HG02610 (cell line): ENCODE results near the gene FHIT.
"Not testable (repeated sequence)": the region's sequence is repeated elsewhere in the genome, so short reads cannot be mapped to it uniquely, and the experiment has no call there.

ENCODE experiments used
- ATAC-seq: cut with Tn5 transposase; IDR thresholded peaks from one replicate; pipeline ENCODE4 v1.9.1; 2021; ENCODE audit warnings: mild to moderate bottlenecking, moderate library complexity; ENCODE audit not compliant: unreplicated experiment

The FHIT gene

DNA sequence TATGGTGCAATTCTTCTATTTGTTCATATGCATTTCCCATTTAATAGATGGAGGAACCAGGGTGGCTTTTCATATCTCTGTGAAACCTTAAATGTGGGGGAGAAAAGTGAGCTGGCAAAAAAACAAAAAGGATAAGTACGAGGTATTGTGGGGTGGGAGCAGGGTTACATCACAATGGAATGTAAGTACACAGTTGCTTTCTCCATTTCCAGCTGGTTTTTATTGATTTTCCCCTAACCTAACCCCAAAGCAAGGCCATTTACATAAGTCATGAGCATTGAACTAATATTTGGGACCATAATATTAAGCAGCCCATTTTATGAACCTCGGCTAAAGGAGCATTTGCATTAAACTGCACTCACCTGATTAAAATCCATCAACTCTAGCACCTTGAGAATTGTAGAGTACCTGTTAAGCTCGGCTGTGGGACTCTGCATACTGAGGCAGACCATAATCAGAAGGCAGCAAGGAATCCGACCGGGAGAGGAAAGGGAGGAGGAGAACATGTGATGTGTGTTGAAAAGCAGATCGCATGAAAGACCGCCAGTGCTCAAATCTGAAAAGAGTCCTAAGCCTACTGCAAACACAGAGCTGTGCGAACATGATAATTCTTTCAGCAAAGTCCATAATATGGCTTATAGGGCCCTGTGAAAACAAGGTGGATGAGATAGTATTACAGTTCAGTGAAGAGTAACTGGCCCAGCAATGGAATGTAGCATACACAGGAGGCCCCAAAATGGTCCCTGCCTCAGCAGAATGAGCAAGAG, 513.4 kb downstream of the FHIT start:
- no peak for ATAC-seq

DNA sequence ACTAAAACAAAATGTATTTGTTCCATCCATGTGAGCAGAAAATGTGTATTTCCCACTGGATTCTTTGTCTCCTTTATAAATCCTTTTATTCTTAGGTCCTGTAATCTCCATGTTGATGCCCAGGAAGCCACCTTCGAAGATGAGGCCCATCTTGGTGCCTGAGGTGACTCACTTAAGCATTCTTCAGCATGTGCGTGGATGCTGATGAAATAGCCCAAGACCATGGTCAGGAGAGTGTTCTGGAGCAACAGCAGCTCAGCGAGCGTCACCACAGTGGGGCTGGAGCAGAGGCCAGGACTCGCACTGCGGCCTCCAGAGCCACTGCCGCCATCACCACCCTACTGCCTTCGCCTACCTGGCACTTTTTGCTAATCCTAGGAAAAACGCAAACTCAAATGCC, 520.9 kb downstream of the FHIT start:
- no peak for ATAC-seq

DNA sequence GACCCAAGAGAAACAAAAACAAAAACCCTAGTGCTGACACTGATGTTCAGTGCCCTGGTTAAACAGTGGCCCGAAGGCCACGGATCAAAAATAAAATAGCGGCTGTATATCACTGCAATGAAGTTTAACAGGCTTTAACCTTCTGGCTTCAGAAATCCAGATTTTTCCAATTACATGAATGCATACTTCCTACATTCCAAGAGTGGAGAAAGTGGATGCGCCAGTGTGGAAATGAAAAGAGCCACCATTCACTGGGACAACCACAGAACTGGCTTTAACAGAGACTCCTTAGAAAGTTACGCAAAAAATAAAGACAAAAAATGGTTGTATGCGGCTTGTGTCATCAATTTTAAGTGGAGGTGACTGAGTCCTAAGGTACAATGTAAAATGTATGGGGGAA, 522.2 kb downstream of the FHIT start:
- no peak for ATAC-seq

DNA sequence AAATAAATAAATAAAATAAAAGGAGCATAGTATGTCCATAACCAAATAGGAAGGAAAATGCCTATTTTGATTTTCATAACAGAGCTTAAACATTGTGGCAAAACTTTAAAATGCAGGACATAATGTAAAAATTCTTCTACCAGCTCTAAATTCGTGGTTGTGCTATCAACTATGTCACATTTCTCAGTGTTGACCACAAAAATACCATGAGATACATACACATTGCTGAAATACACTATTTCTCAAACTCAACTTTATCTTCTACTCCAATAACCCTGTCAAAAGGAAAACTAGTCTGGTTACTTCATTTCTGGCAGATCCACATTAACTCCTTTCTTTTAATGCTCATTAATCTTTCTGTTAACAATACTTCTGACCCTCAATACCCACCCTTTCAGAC, 523.2 kb downstream of the FHIT start:
- ATAC-seq = no peak

DNA sequence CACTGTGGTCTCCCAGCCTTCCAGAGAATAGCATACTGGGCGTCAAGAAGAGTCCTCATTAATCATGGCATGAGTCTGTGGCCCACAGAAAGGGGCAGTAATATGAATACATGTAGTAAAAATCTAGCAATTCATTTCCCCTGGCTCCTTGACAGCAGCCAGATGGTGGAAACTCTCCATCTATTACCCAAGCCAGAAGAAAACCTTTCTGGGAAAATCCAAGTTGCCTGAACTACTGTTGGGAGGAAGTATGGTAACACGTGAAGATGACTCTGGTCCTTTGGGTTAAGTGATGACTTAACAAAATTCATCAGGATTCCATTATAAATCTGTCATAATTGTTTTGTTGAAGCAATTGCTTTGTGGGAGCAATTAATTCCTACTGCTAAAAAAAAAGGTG, 530.5 kb downstream of the FHIT start:
- ATAC-seq = no peak

DNA sequence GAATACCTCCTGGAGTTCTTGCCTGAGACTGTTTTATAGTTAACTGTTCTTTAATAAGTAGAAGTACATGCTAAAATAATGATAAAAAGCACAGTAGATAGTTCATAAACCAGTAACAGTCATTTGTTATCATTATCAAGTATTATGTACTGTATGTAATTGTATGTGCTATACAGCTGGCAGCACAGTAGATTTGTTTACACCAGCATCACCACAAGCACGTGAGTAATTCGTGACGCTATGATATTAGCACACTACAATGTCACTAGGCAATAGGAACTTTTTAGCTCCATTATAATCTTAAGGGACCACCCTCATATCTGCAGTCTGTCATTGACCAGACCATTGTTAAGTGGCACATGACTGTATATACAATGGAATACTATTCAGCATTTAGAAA, 534.7 kb downstream of the FHIT start:
- ATAC-seq = no peak

DNA sequence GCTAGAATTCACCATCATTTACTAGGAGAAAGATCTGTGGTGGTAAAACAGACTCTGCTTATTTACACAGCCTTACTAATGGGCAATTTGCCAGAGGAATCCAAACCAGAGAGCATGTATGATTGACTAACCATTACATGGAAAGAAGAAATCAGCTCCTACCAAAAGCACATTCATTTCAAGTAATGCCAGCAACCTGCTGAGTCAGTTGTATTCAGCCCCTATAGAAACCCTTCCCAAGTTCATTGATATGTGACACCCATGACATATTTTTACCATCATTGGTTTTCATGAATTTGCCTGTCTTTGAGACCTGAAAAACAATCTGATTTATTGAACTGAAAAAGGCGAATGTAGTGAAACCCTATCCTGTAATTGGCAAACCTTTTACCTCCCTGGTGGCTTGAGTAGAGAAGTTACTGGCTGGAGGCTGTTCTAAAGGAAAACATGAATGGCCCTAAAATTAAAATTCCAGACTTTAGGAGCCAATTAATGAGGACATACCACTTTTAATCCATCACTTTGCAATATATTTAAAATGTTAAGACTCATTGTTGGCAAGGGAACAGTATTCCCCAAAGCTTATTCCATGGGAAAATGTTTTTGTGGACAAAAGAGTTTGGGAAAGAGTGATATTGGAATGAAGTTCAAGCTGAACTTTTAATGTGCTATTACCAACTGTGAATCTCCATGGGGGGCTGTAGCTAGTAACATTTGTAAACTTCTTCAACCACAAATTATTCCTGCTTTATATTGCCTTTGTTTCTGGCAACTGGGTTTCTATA, 542.9 kb downstream of the FHIT start:
- no peak for ATAC-seq

DNA sequence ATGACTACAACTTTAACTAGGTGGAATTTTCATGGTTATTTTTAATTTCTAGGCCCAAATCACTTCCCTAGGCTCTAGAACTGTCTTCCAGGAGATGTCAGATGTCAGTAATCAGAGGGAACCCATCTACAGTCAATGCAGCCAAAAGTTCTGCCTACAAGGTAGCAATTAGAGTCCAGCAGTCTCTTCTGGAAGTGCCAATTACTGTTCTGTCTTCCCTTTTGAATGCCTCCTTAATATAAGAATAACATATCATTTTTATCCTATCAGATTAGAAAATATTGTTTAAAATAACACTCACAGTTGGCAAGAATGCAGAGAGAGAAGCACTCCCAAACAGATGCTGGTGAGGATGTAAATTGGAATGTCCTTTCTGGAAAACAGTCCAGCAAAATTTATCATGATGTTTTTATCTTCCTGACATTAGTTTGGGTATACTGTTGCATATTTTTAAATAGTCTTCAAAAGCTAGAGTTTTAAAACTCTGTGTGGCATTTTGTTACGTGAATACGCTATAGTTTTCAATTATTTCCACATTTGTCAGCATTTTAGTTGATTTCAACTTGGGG, 543.7 kb downstream of the FHIT start:
- no peak for ATAC-seq

DNA sequence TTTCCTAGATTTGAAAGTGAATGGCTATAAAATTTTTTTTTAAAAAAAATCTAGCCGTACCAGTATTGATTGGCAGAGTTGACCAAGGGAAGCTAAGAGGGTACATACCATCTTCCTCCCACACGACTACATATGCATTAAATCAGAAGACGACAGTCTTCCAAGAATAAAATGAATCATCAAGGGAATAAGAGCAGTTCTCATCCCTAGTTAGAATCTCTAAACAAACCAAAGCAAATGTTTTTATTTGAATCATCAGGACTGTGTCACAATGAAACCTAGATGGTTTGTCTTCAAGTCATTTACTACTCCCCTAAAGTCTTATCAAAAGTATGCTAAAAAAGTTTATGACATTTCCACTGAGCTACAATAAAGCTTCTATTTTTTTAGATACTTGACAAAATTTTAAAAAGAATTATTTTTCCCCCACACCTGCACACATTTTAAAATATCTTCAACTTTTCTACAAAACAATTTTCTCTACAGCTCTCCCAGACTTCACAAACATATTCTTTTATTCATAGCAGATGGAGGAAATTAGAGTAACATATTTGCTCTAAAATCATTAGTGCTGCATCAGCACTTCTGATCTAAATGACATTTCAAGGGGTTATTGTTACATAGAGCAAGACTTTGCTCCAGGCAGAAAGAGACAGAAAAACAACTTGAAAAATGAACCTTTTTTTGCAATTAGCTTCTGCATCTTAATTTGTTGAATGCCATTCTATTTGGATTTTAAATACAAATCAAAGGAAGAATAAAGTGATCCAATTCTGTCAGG, 547.1 kb downstream of the FHIT start:
- no peak for ATAC-seq

DNA sequence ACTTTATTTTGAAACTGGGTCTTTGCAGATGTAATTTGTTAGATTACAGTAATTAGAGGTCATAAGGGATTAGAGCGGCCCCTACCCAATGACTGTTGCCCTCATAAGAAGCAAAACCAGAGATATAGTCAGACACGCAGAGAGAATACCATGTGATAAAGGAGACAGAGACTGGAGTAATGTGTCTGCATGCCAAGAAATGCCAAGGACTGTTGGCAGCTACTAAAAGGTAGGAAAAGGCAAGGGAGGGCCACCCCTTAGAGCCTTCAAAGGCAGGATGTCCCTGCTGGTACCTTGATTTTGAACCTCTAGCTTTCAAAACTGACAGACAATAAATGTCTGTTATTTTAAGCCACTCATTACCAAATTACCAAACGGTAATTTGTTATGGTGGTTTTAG, 548.2 kb downstream of the FHIT start:
- ATAC-seq = no peak

DNA sequence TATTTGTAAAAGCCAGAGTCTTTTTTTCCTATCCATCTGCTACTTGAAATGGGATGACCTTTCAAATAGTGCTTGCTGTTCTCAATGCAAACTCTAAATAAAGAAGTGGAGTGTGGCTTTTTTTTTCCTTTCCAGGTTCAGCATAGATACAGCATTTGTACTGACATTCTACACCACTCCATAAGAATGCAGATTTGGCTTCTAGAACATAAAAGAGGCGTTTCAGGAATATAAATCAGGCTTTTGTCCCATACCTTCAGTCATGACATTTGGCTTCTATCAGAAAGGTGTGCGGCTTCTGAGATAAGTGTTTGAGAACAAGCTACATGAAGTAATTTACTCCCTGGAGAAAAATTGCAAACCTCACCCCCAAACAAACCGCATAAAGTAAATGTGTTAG, 553.1 kb downstream of the FHIT start:
- ATAC-seq = no peak

DNA sequence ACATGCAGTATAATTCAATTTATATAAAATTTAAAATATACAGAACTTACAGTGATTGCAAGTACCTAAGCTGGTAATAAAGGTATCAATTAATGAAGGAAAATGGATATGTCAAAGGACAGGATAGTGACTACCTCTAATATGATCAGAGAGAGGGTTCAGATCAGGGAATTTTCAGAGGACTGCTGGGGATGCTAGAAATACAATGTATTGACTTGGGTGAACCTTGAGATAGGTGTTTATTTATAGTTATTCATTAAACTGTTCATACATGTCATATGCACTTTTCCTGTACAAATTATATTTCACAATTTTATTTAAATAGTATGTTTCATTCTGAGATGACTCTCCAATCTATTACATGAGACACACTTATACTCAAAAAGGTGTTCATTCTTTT, 554.1 kb downstream of the FHIT start:
- no peak for ATAC-seq

DNA sequence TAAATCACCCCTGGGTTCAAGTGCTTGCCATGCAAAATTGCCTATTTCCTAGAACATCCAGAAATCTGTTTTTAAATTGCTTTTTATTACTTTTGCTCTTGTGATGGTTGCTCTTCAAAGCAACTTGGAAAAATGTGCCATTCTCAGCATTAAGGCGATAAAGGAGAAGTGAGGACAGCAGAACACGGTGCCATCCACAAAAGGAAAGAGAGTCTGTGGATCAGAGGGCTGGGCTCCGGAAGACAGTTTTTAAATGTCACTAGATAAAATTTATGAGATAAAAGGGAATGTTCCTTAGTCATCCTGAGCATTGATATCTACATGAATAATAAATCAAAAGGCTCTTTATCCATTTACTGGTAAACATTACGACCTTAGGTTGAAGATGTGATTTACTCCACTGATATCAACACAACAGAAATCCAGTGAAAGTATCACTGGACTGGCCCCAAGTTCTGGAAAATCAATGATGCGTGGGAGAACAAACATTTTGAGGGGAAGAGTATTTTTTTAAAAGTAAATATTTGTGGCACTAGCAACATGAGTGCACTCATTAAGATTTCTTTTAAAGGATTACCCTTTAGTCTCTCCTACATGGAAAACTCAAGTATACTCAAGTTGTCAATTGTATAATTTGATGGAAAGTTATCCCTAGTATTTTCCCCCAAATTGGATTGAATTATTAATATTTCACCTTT, 554.7 kb downstream of the FHIT start:
- no peak for ATAC-seq

DNA sequence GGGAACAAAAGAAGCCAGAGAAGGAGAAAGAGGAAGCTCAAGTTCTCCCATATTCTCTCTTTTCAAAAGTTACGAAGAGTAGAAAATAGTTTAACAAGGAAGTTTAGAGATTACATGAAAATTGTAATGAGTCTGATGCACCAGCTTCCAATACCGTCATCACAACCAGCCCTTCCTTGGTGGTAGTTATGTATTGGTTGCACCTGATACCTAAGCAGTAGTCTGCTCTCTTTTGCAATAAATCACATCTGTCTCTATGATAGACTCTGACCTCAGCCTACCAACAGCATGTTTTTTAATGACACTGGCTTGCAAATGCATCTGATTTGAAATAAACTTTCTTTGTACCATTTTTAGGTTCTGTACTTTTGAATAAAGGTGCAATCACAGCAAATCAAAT, 575.8 kb downstream of the FHIT start:
- ATAC-seq = no peak

DNA sequence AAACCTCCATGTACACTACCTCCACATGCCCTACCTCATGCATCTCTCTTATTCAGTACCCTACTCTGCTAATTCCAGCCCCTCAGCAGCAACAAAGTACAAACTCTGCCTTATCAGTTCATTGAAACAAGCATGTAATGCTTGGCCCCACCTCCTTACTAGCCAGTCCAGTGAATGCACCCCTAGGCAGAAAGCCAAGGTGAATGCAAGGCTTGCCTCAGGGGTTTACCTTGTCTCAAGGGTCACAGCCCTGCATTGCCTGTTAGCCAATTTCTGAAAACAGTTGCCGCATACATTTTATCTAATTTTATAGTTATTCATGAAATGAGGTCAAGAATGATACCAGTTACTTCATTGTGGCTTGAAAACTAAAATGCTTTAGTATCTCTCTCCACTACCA, 576.4 kb downstream of the FHIT start:
- no peak for ATAC-seq

DNA sequence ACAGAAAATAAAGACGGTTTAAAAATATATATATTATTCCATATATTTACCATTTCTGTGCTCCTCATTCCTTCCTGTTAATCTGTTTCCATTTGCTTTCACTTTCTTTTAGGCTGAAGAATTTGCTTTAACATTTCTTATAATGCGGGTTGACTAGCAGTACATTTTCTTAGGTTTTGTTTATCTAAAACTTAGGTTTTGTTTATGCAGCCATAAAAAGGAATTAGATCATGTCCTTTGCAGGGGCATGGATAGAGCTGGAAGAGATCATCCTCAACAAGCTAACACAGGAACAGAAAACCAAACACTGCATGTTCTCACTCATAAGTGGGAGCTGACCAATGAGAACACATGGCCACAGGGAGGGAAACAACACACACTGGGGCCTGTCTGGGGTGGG, 578.1 kb downstream of the FHIT start:
- ATAC-seq = no peak

DNA sequence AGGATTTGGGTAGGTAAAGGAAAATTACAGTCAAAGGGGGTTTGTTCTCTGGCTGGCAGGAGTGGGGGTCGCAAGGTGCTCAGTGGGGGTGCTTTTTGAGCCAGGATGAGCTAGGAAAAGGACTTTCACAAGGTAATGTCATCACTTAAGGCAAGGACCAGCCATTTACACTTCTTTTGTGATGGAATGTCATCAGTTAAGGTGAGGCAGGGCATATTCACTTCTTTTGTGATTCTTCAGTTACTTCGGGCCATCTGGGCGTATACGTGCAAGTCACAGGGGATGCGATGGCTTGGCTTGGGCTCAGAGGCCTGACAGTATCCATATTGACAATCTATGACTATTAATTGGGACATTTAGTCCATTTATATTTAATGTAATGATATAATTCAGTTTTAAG, 578.9 kb downstream of the FHIT start:
- ATAC-seq = not testable (repeated sequence)

DNA sequence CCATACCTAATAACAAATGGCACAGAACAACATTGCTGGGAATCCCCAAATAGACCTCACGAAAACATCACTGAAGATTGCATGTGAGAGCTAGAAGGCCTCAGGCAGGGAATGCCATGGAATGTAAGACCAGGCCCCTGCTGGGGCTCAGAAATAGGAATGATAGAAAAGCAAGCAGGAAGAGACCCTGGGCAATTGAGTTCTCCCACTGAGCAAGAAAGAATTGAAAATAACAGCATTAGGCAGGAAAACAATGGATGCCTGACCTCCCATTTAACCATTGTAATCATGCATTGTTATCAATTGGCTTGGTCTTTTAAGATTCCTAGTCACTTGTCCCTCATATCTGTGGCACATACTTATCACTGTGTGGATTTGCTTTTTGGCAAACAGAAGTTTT, 581.6 kb downstream of the FHIT start:
- ATAC-seq = no peak

DNA sequence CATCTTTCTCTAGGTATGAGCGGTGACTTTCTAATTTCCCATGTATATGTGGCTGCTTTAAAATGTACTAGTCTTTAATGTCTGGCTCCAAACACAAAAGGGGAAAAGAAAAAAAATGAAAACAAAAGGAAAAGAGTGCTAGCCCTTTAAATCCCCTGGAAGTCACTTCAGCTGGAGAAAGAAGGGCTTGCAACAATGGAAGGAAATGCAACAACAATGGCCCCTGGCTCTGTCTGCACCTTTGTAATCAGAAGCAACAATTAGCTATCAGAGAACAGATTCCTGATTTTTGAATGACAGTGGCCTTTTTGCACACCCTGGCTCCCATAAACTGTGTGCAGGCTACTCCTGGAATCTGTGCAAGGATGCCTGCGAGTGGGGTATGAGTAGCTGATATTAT, 591.2 kb downstream of the FHIT start:
- ATAC-seq = no peak

DNA sequence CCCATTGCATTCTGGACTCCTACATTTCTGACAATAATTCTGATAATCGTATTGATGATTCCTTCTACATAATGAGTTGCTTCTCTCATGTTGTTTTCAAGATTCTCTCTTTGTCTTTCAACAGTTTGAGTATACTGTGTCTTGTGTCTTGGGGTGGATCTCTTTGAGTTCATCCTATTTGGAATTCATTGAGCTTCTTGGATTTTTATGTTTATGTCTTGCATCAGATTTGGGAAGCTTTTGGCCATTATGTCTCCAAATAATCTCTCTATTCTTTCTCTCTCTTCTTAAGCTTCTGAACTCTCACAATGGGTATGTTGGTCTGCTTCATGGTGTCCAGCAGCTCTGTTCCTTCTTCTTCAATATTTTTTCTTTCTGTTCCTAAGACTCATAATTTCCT, 592.2 kb downstream of the FHIT start:
- ATAC-seq = no peak

DNA sequence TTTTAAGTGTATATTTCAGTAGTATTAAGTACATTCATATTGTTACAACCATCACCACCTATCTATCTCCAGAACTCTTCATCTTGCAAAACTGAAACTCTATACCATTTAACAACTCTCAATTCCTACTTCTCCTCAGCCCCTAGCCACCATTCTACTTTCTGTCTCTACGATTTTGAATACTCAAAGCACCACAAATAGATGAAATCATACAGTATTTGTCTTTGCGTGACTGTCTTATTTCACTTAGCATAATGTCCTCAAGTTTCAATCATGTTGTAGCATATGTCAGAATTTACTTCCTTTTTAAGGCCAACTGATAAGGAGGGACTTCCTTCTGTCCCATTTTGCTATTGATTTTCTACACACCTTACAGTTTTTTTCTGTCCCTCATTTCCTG, 593.3 kb downstream of the FHIT start:
- ATAC-seq = peak; percentile 75
